Activated CD4-positive, alpha-beta T cell treated with anti-CD3 and anti-CD28 coated beads, Interleukin-2, amount 50 U/mL, for 4 hours (primary cell): ENCODE measurements around the gene S100A7A.
A peak's percentile ranks its signal among the peaks of the same experiment; 100 is the strongest.

Experiments used
- DNase-seq, 2 experiments: peaks; one replicate each; pipeline ENCODE4 v3.0.0-alpha.2; 2020

Gene S100A7A

GRCh38 chr1:153465811-153466636 is 49.7 kb downstream of the S100A7A start:
- peak; percentile 53 to 57 for DNase-seq

DNA sequence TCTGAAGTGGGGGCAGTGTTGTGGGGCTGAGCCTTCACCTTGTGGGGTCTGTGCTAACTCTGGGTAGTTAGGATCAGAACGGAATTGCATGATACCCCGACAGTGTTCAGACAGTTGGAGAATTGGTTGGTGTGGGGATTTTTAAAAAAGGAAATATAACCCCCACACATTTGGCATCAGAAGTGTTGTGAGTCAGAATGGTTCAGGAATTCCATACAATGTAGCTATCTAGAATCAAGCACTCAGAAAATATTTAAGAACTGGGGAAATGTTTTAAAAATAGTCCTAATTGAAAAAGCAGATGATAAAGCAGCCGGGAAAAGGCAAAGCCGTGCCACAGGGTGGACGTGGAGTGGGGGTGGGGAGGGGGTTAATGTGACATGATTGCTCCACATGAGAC is 50.6 kb downstream of the S100A7A start:
- DNase-seq, result no peak

GRCh38 chr1:153470707-153471106 is 54.4 kb downstream of the S100A7A start:
- DNase-seq, result no peak
